Measurements from ENCODE around the gene IL1R2. TPM values are rescaled to one million over a fixed set of nuclear protein-coding genes. Genes with fewer than 3 reads are reported as not detected.

IL1R2 gene, protein sequence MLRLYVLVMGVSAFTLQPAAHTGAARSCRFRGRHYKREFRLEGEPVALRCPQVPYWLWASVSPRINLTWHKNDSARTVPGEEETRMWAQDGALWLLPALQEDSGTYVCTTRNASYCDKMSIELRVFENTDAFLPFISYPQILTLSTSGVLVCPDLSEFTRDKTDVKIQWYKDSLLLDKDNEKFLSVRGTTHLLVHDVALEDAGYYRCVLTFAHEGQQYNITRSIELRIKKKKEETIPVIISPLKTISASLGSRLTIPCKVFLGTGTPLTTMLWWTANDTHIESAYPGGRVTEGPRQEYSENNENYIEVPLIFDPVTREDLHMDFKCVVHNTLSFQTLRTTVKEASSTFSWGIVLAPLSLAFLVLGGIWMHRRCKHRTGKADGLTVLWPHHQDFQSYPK
- total RNA-seq (2016; rRNA removed; fragmentation: Illumina TruSeq; extraction: Trizol) (1.9 and 3.6 TPM in 2 replicates), polyA plus RNA-seq (2011; rRNA removed) (4.7 and 7.3 TPM in 2 replicates), polyA minus RNA-seq (2011; rRNA and poly(A)+ RNA removed; ENCODE audit: low replicate concordance) (4.2 TPM in 1 of 2 replicates, not detected in the other), Bru-seq, nascent RNA (percentile 40 among the genes with signal in this experiment), BruChase-seq, experiment 1, labeled RNA remaining after a 6-hour chase (percentile 39 among the genes with signal in this experiment), BruChase-seq, experiment 2, labeled RNA remaining after a 2-hour chase (percentile 28 among the genes with signal in this experiment)
- 0.88 and 1.0 TPM in 2 replicates for total RNA-seq (2016; cell fraction: cytosol; rRNA removed; fragmentation: Illumina TruSeq; extraction: Trizol; ENCODE audit: low read depth)
- total RNA-seq (2016; cell fraction: insoluble cytoplasmic fraction; rRNA removed; fragmentation: Illumina TruSeq; extraction: Trizol), result 2.6 and 4.1 TPM in 2 replicates
- 0.93 and 1.1 TPM in 2 replicates for total RNA-seq (2016; cell fraction: membrane; rRNA removed; fragmentation: Illumina TruSeq; extraction: Trizol)
- 2.8 and 3.1 TPM in 2 replicates for total RNA-seq (2016; cell fraction: nucleus; rRNA removed; fragmentation: Illumina TruSeq; extraction: Trizol)
- 6.0 and 6.1 TPM in 2 replicates for polyA plus RNA-seq (2011; cell fraction: cytosol; rRNA removed)
- polyA plus RNA-seq (2011; cell fraction: nucleus; rRNA removed), result 2.0 and 2.8 TPM in 2 replicates
- 3.1 and 4.5 TPM in 2 replicates for polyA plus RNA-seq (2012)
- polyA plus RNA-seq (2016; cell fraction: cytosol; fragmentation: Illumina TruSeq; extraction: Trizol; ENCODE audit: low read depth), result 1.2 and 1.3 TPM in 2 replicates
- polyA plus RNA-seq (2016; cell fraction: insoluble cytoplasmic fraction; fragmentation: Illumina TruSeq; extraction: Trizol; ENCODE audit: low read depth), result 1.8 and 3.2 TPM in 2 replicates
- polyA plus RNA-seq (2016; cell fraction: membrane; fragmentation: Illumina TruSeq; extraction: Trizol; ENCODE audit: low read depth), result 0.65 and 1.0 TPM in 2 replicates
- 3.7 and 3.8 TPM in 2 replicates for polyA plus RNA-seq (2016; cell fraction: nucleus; fragmentation: Illumina TruSeq; extraction: Trizol; ENCODE audit: insufficient read depth, low read depth)
- polyA minus RNA-seq (2011; cell fraction: cytosol; rRNA and poly(A)+ RNA removed), result 3.3 and 3.6 TPM in 2 replicates
- 2.3 and 2.5 TPM in 2 replicates for polyA minus RNA-seq (2011; cell fraction: nucleus; rRNA and poly(A)+ RNA removed)
- long read RNA-seq, experiment 1, partial matches to known transcripts, result 0 of 8 reads
- long read RNA-seq, experiment 1, other reads (novel, unspliced or antisense), result 4 of 8 reads
- long read RNA-seq, experiment 2, transcript IL1R2-202 (9 exons, 1,405 nt), result major isoform, 8 of 21 reads
- long read RNA-seq, experiment 2, partial matches to known transcripts, result 5 of 21 reads
- long read RNA-seq, experiment 2, other reads (novel, unspliced or antisense), result 7 of 21 reads

DNA sequence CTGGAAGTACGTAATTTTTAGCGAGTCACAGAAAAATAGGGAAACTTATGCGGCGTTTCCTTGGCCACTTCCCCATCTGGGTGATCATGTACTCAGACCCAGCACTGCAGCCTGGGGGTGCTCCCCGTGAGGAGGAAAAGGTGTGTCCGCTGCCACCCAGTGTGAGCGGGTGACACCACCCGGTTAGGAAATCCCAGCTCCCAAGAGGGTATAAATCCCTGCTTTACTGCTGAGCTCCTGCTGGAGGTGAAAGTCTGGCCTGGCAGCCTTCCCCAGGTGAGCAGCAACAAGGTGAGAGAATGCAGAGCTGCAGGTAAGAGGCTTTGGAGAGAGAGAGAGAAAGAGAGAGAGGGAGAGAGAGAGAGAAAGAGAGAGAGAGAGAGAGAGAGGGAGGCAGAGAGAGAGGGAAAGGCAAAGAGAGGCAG lies at the start of gene IL1R2:
TSS of gene IL1R2 (plus strand) at position 240 of the 425 bp plus-strand sequence. CDS start 16,616 bp downstream, outside the sequence.
- peaks cover 26% of the 10 kb centered on the region for H3K4me1 ChIP-seq (ENCODE audit: insufficient read depth, low read length)
- ChIA-PET CTCF (ENCODE audit: low intra/inter-chr PET ratio, low total read pairs) (no interaction called here), POLR2A (no interaction called here)
- H3K79me2 ChIP-seq (ENCODE audit: insufficient read depth, low read length), result no peaks in the 10 kb centered on the region
- no peak within 1 kb of the TSS for H3K4me2 ChIP-seq (ENCODE audit: low read depth, low read length)
- no peak within 1 kb of the TSS for H3K9ac ChIP-seq (ENCODE audit: insufficient read depth, low read depth, low read length)
- no peaks in the 10 kb centered on the region for H3K9me3 ChIP-seq (ENCODE audit: low read length)
- no peak within 1 kb of the TSS for H2AFZ ChIP-seq (ENCODE audit: low read length)
- WGBS (ENCODE audit: low lambda C conversion rate), result 73% methylated on average over 8 of the region's 8 CpGs
- no peak for TF ChIP-seq KDM2A (CRISPR knock-in tag; IDR thresholded peaks at IDR 0.05; ENCODE audit: borderline replicate concordance, low read depth)
- TF ChIP-seq ZBTB33 (CRISPR knock-in tag; IDR thresholded peaks at IDR 0.05), result 0 out of 2 replicates have a peak, but pooled peaks have one; percentile 65
- TF ChIP-seq STAG1 (CRISPR knock-in tag; IDR thresholded peaks at IDR 0.05), result 0 out of 2 replicates have a peak, but pooled peaks have one; percentile 9
- TF ChIP-seq, protein P1, sequence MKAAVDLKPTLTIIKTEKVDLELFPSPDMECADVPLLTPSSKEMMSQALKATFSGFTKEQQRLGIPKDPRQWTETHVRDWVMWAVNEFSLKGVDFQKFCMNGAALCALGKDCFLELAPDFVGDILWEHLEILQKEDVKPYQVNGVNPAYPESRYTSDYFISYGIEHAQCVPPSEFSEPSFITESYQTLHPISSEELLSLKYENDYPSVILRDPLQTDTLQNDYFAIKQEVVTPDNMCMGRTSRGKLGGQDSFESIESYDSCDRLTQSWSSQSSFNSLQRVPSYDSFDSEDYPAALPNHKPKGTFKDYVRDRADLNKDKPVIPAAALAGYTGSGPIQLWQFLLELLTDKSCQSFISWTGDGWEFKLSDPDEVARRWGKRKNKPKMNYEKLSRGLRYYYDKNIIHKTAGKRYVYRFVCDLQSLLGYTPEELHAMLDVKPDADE (CRISPR knock-in tag; IDR thresholded peaks at IDR 0.05), result no peak
- no peak for TF ChIP-seq ZMYM3 (CRISPR knock-in tag; IDR thresholded peaks at IDR 0.05)
- no peak for FAIRE-seq
- no peak within 1 kb of the TSS for H3K4me3 ChIP-seq (replicated peaks in 1 of 3; ENCODE audit: insufficient read depth in 1 of 3, low read depth in 2 of 3, low read length in 3 of 3)
- no peak for DNase-seq (ENCODE audit: low spot score)
- BruUV-seq (replicated peaks), result no TSS peak
- in situ Hi-C loops (cut with HindIII; ENCODE audit: extremely low pct_ligation_motif_present, low pct_unique_long_range_greater_than_20kb) (loop anchor here (10.0 kb wide), 1 partner anchor 363 kb away; the partner anchor contains the start of gene IL18R1), intact Hi-C loops (cut with micrococcal nuclease; ENCODE audit: unreplicated experiment) (no loop called here)
- no peak within 1 kb of the TSS for H3K27ac ChIP-seq (ENCODE audit: extremely low read length, insufficient read depth, low read length)
- no peak for ATAC-seq
- H3K36me3 ChIP-seq (replicated peaks in 1 of 2; ENCODE audit: control insufficient read depth in 1 of 2, insufficient read depth in 2 of 2, low read length in 2 of 2), result no peaks in the 10 kb centered on the region
- H4K20me1 ChIP-seq (ENCODE audit: insufficient read depth, low read length), result no peaks in the 10 kb centered on the region
- H3K27me3 ChIP-seq (ENCODE audit: control insufficient read depth in 1 of 2, insufficient read depth in 2 of 2, low read length in 2 of 2), result peaks cover 2 to 55% of the 10 kb centered on the region in 2 experiments; a peak in 4 of 5 replicates
